ENCODE measurements around the gene GPC5.

GPC5 gene

DNA sequence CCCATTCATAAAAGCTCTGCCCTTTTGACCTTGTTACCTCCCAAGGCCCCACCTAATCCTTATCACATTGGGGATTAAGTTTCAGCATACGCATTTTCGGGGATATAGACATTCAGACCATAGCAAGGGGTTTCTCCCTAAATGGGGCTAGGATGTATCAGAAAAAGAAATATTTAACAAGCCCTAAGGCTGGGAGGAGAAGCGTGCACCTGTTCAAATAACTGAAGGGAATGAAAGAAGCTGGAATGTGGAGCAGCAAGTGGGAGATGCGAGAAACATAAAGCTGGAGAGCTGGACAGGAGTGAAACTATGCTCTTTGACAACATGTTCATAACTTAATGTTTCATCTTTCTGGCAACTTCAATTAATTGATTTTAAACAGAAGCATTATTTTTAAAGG lies 1016.4 kb downstream of the GPC5 start:
- no peak for DNase-seq (ENCODE audit: low read depth in 2 of 2)
- TF ChIP-seq, protein P1, sequence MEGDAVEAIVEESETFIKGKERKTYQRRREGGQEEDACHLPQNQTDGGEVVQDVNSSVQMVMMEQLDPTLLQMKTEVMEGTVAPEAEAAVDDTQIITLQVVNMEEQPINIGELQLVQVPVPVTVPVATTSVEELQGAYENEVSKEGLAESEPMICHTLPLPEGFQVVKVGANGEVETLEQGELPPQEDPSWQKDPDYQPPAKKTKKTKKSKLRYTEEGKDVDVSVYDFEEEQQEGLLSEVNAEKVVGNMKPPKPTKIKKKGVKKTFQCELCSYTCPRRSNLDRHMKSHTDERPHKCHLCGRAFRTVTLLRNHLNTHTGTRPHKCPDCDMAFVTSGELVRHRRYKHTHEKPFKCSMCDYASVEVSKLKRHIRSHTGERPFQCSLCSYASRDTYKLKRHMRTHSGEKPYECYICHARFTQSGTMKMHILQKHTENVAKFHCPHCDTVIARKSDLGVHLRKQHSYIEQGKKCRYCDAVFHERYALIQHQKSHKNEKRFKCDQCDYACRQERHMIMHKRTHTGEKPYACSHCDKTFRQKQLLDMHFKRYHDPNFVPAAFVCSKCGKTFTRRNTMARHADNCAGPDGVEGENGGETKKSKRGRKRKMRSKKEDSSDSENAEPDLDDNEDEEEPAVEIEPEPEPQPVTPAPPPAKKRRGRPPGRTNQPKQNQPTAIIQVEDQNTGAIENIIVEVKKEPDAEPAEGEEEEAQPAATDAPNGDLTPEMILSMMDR (IDR thresholded peaks at IDR 0.05; ENCODE audit: low read depth, low read length) = no peak
- no peak overlapping the region for H3K4me3 ChIP-seq (replicated peaks in 1 of 2; ENCODE audit: low read depth in 2 of 2, low read length in 2 of 2)

GRCh38 chr13:92415781-92416180 lies 1017.4 kb downstream of the GPC5 start:
- DNase-seq (ENCODE audit: low read depth in 2 of 2) = no peak
- TF ChIP-seq, protein P1 (IDR thresholded peaks at IDR 0.05; ENCODE audit: low read depth, low read length) = no peak
- H3K4me3 ChIP-seq (replicated peaks in 1 of 2; ENCODE audit: low read depth in 2 of 2, low read length in 2 of 2) = no peak overlapping the region

GRCh38 chr13:92418818-92419412 lies 1020.5 kb downstream of the GPC5 start:
- no peak overlapping the region for H3K4me3 ChIP-seq (replicated peaks in 1 of 2; ENCODE audit: low read depth in 2 of 2, low read length in 2 of 2)
- DNase-seq (ENCODE audit: low read depth in 2 of 2) = no peak
- TF ChIP-seq, protein P1 (IDR thresholded peaks at IDR 0.05; ENCODE audit: low read depth, low read length) = no peak

- TF ChIP-seq, protein P1 (IDR thresholded peaks at IDR 0.05; ENCODE audit: low read depth, low read length) = no peak
- no peak for DNase-seq (ENCODE audit: low read depth in 2 of 2)
These were observed 1030.8 kb downstream of the GPC5 start for GRCh38 chr13:92429231-92429630.

DNA sequence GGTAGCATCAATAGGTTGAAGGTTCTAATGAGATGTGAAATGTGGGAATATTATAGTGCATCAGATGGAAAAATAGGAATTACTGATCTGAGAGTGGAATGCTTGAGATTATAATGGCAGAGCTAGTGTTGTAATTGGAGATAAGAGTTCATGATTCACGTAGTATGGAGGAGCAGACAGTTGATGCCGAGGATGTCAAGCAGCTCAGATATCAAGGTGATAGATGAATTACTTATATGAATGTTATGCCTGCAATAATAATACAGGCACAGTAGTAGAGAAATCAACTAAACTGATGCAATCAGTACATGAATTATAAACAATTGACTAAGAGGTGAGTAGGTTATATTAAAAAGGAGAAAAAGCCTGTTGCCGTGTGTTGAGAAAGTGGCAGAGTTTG lies 1035.0 kb downstream of the GPC5 start:
- no peak overlapping the region for H3K4me3 ChIP-seq (replicated peaks in 1 of 2; ENCODE audit: low read depth in 2 of 2, low read length in 2 of 2)
- TF ChIP-seq, protein P1 (IDR thresholded peaks at IDR 0.05; ENCODE audit: low read depth, low read length) = no peak
- DNase-seq (ENCODE audit: low read depth in 2 of 2) = no peak

More at GRCh38 chr13:92429231-92429630, 1030.8 kb downstream of the GPC5 start:
- H3K4me3 ChIP-seq (replicated peaks in 1 of 2; ENCODE audit: low read depth in 2 of 2, low read length in 2 of 2) = no peak overlapping the region

DNA sequence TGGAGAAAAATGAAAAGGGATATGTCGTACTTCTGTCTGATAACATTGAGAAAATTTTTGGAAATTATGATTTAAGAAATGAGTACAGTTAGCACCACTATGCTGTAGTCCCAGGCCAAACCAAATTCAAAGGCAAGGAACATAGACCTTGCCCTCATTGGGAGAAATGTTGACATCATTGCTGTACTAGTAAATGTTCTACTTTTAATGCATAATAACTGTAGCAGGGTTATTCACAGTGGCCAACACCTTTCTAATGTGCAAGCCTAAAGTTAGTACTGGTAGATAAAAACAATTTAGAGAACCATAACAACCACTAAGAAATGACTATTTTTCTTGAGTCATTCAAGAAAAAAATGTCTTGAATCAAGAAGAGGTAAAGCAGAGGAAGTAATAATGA lies 1035.5 kb downstream of the GPC5 start:
- no peak overlapping the region for H3K4me3 ChIP-seq (replicated peaks in 1 of 2; ENCODE audit: low read depth in 2 of 2, low read length in 2 of 2)
- TF ChIP-seq, protein P1 (IDR thresholded peaks at IDR 0.05; ENCODE audit: low read depth, low read length) = no peak
- DNase-seq (ENCODE audit: low read depth in 2 of 2) = no peak

DNA sequence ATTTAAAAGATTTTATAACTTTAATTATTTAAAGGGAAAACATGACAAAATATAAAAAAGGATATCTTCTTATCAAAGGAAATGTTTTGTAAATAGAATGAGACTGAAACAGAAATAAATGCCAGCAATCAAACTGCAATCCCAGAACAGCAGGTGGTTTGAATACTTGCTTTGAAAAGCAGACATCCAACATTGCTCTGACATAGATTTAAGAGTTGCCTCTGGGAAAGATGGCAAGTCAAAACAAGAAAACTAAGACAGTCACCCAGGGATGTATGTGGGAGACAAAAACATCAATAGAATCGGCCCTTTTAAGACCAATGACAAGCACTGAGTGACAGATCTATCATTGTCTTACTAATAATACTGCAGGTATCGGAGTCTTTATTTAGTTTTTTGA lies 1038.5 kb downstream of the GPC5 start:
- no peak overlapping the region for H3K4me3 ChIP-seq (replicated peaks in 1 of 2; ENCODE audit: low read depth in 2 of 2, low read length in 2 of 2)
- TF ChIP-seq, protein P1 (IDR thresholded peaks at IDR 0.05; ENCODE audit: low read depth, low read length) = no peak
- DNase-seq (ENCODE audit: low read depth in 2 of 2) = no peak

Measured in cardiac fibroblast (primary cell).